Kidney (tissue), 14 donors: Measurements from ENCODE around the gene DDI2. TPM values are rescaled to one million over a fixed set of nuclear protein-coding genes. Genes with fewer than 3 reads are reported as not detected.

Experiments used
- DNase-seq, 5 donors: peaks; one replicate each; pipeline ENCODE4 v3.0.0-alpha.2; 2013 to 2020
- FAIRE-seq: peaks from 2 replicates; lab custom pipeline; 2012; peaks lifted over from hg19 to GRCh38; lab: Jason Lieb, UNC
- H3K27ac ChIP-seq, 2 donors: one replicate each; pipeline ENCODE4 v1.7.0; 2013; ENCODE audit warnings: low read depth in 2 of 2, low read length in 2 of 2, inconsistent platforms in 1 of 2
- H3K27me3 ChIP-seq: one replicate; pipeline ENCODE4 v1.7.1; 2013; ENCODE audit warnings: low read length, inconsistent platforms; ENCODE audit not compliant: control insufficient read depth, insufficient read depth
- H3K36me3 ChIP-seq, 3 donors: one replicate each; pipeline versions ENCODE4 v1.7.0 to v1.7.1; 2013; ENCODE audit warnings: low read length in 3 of 3, control low read depth in 1 of 3, inconsistent platforms in 1 of 3; ENCODE audit not compliant: insufficient read depth in 3 of 3, control insufficient read depth in 2 of 3
- H3K4me1 ChIP-seq, 3 donors: one replicate each; pipeline versions ENCODE4 v1.7.0 to v1.7.1; 2013; ENCODE audit warnings: low read length in 3 of 3, inconsistent platforms in 1 of 3, low read depth in 1 of 3; ENCODE audit not compliant: control insufficient read depth in 2 of 3, insufficient read depth in 2 of 3
- H3K4me3 ChIP-seq, 3 donors: one replicate each; pipeline versions ENCODE4 v1.7.0 to v1.8.1; 2013; ENCODE audit warnings: low read length in 3 of 3, control low read depth in 1 of 3, inconsistent platforms in 1 of 3
- H3K9ac ChIP-seq, 3 donors: one replicate each; pipeline versions ENCODE4 v1.7.0 to v1.7.1; 2013; ENCODE audit warnings: low read length in 3 of 3, control low read depth in 1 of 3, inconsistent platforms in 1 of 3
- H3K9me3 ChIP-seq, 3 donors: one replicate each; pipeline versions ENCODE4 v1.7.0 to v1.7.1; 2013; ENCODE audit warnings: low read length in 3 of 3, control low read depth in 1 of 3, inconsistent platforms in 1 of 3; ENCODE audit not compliant: control insufficient read depth in 2 of 3, insufficient read depth in 1 of 3
- CTCF ChIP-seq: IDR thresholded peaks from 3 replicates; pipeline ENCODE4 v1.5.1; 2012; ENCODE audit warnings: mild to moderate bottlenecking, moderate library complexity, borderline replicate concordance; ENCODE audit not compliant: insufficient read depth; ENCODE audit errors: extremely low read depth
- intact Hi-C: fragments of 100-400 bp; cut with DNase I; formaldehyde crosslinking; loops from one replicate; pipeline ENCODE4 v1.11.1; 2022
- polyA plus RNA-seq: library from polyadenylated mRNA; stranded (reverse); fragments of 350-450 nt; fragmentation: Illumina TruSeq; extraction: RNeasy Lipid Tissue Mini Kit (QIAGEN cat#74804); gene quantifications from one replicate; pipeline ENCODE4 v1.2.3, GENCODE V29; 2014; ENCODE audit warnings: low read depth, low replicate concordance; ENCODE audit not compliant: insufficient read depth
- total RNA-seq: library from RNA; stranded (reverse); fragmentation: NEBNext Ultra II Directional; extraction: Animal tissue kit (Norgen Biotek cat#: 25700); gene quantifications from one replicate; pipeline ENCODE4 v1.2.1, GENCODE V29; 2021
- donor health status: control.
- donor health status: control.
- donor health status: control.
- donor health status: control.
- donor health status: control.
- donor health status: DM: yes; HTN: yes; CAD: no.
- donor health status: Normal renal cell carcinoma (clear cell type).

DDI2 gene
- total and polyA plus RNA-seq, 2 donors from 2014 or later, result 4.0 to 28.3 TPM

GRCh38 chr1:15654091-15654690 is 36.9 kb downstream of the DDI2 start:
- intact Hi-C loops, result no loop called here
- H3K36me3 ChIP-seq, result peaks cover 7 to 41% (median 18%) of the 10 kb centered on the region in 3 donors

GRCh38 chr1:15656464-15656863 is 39.2 kb downstream of the DDI2 start:
- no peak for TF ChIP-seq CTCF
- intact Hi-C loops, result no loop called here

More at GRCh38 chr1:15654091-15654690, 36.9 kb downstream of the DDI2 start:
- FAIRE-seq (no peak), DNase-seq (no peak)
- Histone ChIP-seq H3K9ac (no peak overlapping the region), H3K4me3 (no peak overlapping the region), H3K4me1 (no peaks in the 10 kb centered on the region), H3K9me3 (no peaks in the 10 kb centered on the region), H3K27ac (no peak overlapping the region), H3K27me3 (no peaks in the 10 kb centered on the region)
- TF ChIP-seq CTCF, result no peak

GRCh38 chr1:15657021-15657420 is 39.8 kb downstream of the DDI2 start:
- FAIRE-seq (no peak), DNase-seq (no peak)
- no peak overlapping the region for H3K4me3 ChIP-seq
- no peak overlapping the region for H3K9ac ChIP-seq
- no peak for TF ChIP-seq CTCF
- intact Hi-C loops, result no loop called here
- peaks cover 11 to 45% (median 36%) of the 10 kb centered on the region in 3 donors for H3K36me3 ChIP-seq
- H3K4me1 ChIP-seq, result no peaks in the 10 kb centered on the region
- no peaks in the 10 kb centered on the region for H3K27me3 ChIP-seq
- H3K9me3 ChIP-seq, result no peaks in the 10 kb centered on the region
- H3K27ac ChIP-seq, result no peak overlapping the region

More at GRCh38 chr1:15656464-15656863, 39.2 kb downstream of the DDI2 start:
- FAIRE-seq (no peak), DNase-seq (no peak)
- Histone ChIP-seq H3K36me3 (peaks cover 10 to 45% (median 35%) of the 10 kb centered on the region in 3 donors), H3K27me3 (no peaks in the 10 kb centered on the region), H3K9ac (no peak overlapping the region), H3K9me3 (no peaks in the 10 kb centered on the region), H3K4me1 (no peaks in the 10 kb centered on the region), H3K4me3 (no peak overlapping the region), H3K27ac (no peak overlapping the region)
